OCI-LY1 (cell line): ENCODE data around the gene ACAD11.

Experiments used
- H2AFZ ChIP-seq: fragments of 200-600 bp; sonication (generic), shearing (Covaris generic); 2 replicates; pipeline ENCODE4 v1.6.0; 2014; ENCODE audit warnings: antibody characterized with exemption, mild to moderate bottlenecking, low read length
- H3F3A ChIP-seq: fragments of 200-600 bp; sonication (generic), shearing (Covaris generic); 2 replicates; pipeline ENCODE4 v1.6.0; 2014; ENCODE audit warnings: mild to moderate bottlenecking, antibody characterized with exemption, low read length, moderate library complexity; ENCODE audit not compliant: insufficient read depth
- H3K27ac ChIP-seq: fragments of 200-600 bp; sonication (generic); 2 replicates; pipeline ENCODE4 v1.5.1; 2014; ENCODE audit warnings: low read length, mixed run types, mild to moderate bottlenecking, low read depth; ENCODE audit not compliant: poor library complexity, severe bottlenecking
- H3K27me3 ChIP-seq: fragments of 200-600 bp; sonication (generic); 2 replicates; pipeline ENCODE4 v1.6.0; 2014; ENCODE audit warnings: antibody characterized with exemption, mild to moderate bottlenecking, low read length, moderate library complexity; ENCODE audit not compliant: insufficient read depth
- H3K36me3 ChIP-seq: fragments of 200-600 bp; sonication (generic); 2 replicates; pipeline ENCODE4 v1.6.1; 2014; ENCODE audit warnings: mild to moderate bottlenecking, antibody characterized with exemption, low read length, moderate library complexity, mixed read lengths; ENCODE audit not compliant: insufficient read depth
- H3K4me1 ChIP-seq: fragments of 200-600 bp; sonication (generic); 2 replicates; pipeline ENCODE4 v1.5.1; 2014; ENCODE audit warnings: mild to moderate bottlenecking, low read length, moderate library complexity; ENCODE audit not compliant: insufficient read depth, severe bottlenecking
- H3K4me2 ChIP-seq: fragments of 200-600 bp; sonication (generic), shearing (Covaris generic); 2 replicates; pipeline ENCODE4 v1.6.1; 2014; ENCODE audit warnings: low read length
- H3K4me3 ChIP-seq: fragments of 200-600 bp; sonication (generic); 2 replicates; pipeline ENCODE4 v1.5.1; 2014; ENCODE audit warnings: low read length, low read depth, mild to moderate bottlenecking, mixed read lengths; ENCODE audit not compliant: poor library complexity, severe bottlenecking
- H3K79me2 ChIP-seq: fragments of 200-600 bp; shearing (Covaris generic); 2 replicates; pipeline ENCODE4 v1.6.1; 2016; ENCODE audit warnings: mixed run types, low read length, mixed read lengths; ENCODE audit not compliant: insufficient read depth
- H3K9ac ChIP-seq: fragments of 200-600 bp; sonication (generic), shearing (Covaris generic); 2 replicates; pipeline ENCODE4 v1.6.1; 2014; ENCODE audit warnings: mild to moderate bottlenecking, low read length, mixed read lengths
- H3K9me2 ChIP-seq: fragments of 200-600 bp; sonication (generic), shearing (Covaris generic); 2 replicates; pipeline ENCODE4 v1.6.1; 2014; ENCODE audit warnings: low read depth, mild to moderate bottlenecking, low read length, mixed read lengths
- H3K9me3 ChIP-seq: fragments of 200-600 bp; shearing (Covaris generic); 2 replicates; pipeline ENCODE4 v1.6.1; 2014; ENCODE audit warnings: low read length, mixed read lengths
- H4K20me1 ChIP-seq: fragments of 200-600 bp; sonication (generic), shearing (Covaris generic); 2 replicates; pipeline ENCODE4 v1.6.0; 2016; ENCODE audit warnings: mild to moderate bottlenecking, low read length; ENCODE audit not compliant: insufficient read depth
- EZH2 ChIP-seq: fragments of 200-600 bp; sonication (generic), shearing (Covaris generic); IDR thresholded peaks from 2 replicates; pipeline ENCODE4 v1.8.0; 2017; ENCODE audit warnings: borderline replicate concordance, mixed run types, mild to moderate bottlenecking, antibody characterized with exemption, low read length, moderate library complexity, mixed read lengths
- TF ChIP-seq, protein P1 (sequence below): fragments of 200-600 bp; sonication (generic), shearing (Covaris generic); IDR thresholded peaks from 2 replicates; pipeline ENCODE4 v1.5.1; 2017; ENCODE audit warnings: mild to moderate bottlenecking, antibody characterized with exemption, low read length, moderate library complexity, mixed read lengths

ACAD11 gene

DNA sequence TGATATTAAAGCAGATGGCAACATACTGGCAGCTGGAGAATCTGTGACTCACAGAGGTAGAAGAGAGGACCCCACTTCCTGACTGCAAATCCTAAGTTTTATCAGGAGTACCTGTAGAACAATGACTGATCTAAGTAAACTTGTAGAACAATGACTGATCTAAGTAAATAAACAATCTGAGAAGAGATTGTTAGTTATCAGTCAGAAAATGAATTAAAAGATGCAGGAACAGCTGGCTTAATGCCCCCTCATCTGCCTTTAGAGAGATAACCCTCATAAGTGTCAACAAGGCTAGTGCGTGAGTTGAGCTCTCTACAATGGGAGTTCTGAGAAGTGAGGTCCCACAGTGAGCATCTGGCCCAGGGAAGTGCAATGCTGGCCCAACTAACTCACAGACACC is 14.6 kb downstream of the ACAD11 start:
- no peak overlapping the region for H2AFZ ChIP-seq
- no peaks in the 10 kb centered on the region for H3K27me3 ChIP-seq
- no peak overlapping the region for H3K9ac ChIP-seq
- H3F3A ChIP-seq, result no peaks in the 10 kb centered on the region
- no peaks in the 10 kb centered on the region for H3K36me3 ChIP-seq
- no peaks in the 10 kb centered on the region for H3K9me2 ChIP-seq
- H3K4me1 ChIP-seq, result no peaks in the 10 kb centered on the region
- H3K79me2 ChIP-seq, result no peaks in the 10 kb centered on the region
- H3K4me3 ChIP-seq, result no peak overlapping the region
- H4K20me1 ChIP-seq, result no peaks in the 10 kb centered on the region
- H3K4me2 ChIP-seq, result no peak overlapping the region
- H3K9me3 ChIP-seq, result no peaks in the 10 kb centered on the region
- TF ChIP-seq EZH2, result no peak
- TF ChIP-seq, protein P1, sequence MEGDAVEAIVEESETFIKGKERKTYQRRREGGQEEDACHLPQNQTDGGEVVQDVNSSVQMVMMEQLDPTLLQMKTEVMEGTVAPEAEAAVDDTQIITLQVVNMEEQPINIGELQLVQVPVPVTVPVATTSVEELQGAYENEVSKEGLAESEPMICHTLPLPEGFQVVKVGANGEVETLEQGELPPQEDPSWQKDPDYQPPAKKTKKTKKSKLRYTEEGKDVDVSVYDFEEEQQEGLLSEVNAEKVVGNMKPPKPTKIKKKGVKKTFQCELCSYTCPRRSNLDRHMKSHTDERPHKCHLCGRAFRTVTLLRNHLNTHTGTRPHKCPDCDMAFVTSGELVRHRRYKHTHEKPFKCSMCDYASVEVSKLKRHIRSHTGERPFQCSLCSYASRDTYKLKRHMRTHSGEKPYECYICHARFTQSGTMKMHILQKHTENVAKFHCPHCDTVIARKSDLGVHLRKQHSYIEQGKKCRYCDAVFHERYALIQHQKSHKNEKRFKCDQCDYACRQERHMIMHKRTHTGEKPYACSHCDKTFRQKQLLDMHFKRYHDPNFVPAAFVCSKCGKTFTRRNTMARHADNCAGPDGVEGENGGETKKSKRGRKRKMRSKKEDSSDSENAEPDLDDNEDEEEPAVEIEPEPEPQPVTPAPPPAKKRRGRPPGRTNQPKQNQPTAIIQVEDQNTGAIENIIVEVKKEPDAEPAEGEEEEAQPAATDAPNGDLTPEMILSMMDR, result no peak
- no peak overlapping the region for H3K27ac ChIP-seq

- Histone ChIP-seq H3K9me3 (no peaks in the 10 kb centered on the region), H3F3A (no peaks in the 10 kb centered on the region), H3K9ac (no peak overlapping the region), H3K79me2 (no peaks in the 10 kb centered on the region), H3K27me3 (no peaks in the 10 kb centered on the region), H2AFZ (no peak overlapping the region), H3K27ac (no peak overlapping the region), H3K4me3 (no peak overlapping the region), H3K9me2 (no peaks in the 10 kb centered on the region), H3K36me3 (peaks cover 9% of the 10 kb centered on the region; the same call in 1 of the 2 replicates), H4K20me1 (no peaks in the 10 kb centered on the region), H3K4me2 (no peak overlapping the region), H3K4me1 (no peaks in the 10 kb centered on the region)
- no peak for TF ChIP-seq EZH2
- TF ChIP-seq, protein P1, result no peak
Measured at GRCh38 chr3:132643366-132643765, 16.2 kb downstream of the ACAD11 start.

DNA sequence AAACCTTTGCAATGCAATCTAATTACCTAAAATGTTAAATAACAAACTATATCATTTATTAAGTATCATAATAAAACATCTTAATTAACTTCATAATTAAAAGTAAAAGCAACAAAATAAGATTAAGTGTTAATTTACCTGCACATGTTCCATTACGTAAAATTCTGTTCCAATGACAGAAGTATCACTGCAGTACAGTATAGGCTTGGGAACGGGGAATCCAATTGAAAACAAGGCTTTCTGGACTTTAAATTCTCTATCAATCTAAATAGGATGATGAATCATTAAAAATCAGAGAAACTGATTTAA is 17.1 kb downstream of the ACAD11 start:
- Histone ChIP-seq H3F3A (no peaks in the 10 kb centered on the region), H3K27me3 (no peaks in the 10 kb centered on the region), H3K9me2 (no peaks in the 10 kb centered on the region), H3K79me2 (no peaks in the 10 kb centered on the region), H3K9me3 (no peaks in the 10 kb centered on the region), H4K20me1 (no peaks in the 10 kb centered on the region), H2AFZ (no peak overlapping the region), H3K27ac (no peak overlapping the region), H3K4me2 (no peak overlapping the region), H3K9ac (no peak overlapping the region), H3K4me3 (no peak overlapping the region), H3K36me3 (peaks cover 18% of the 10 kb centered on the region; the same call in 1 of the 2 replicates), H3K4me1 (no peaks in the 10 kb centered on the region)
- no peak for TF ChIP-seq EZH2
- TF ChIP-seq, protein P1, result no peak; the same call in 1 of the 2 replicates
